Panc1 (cell line): ENCODE results near the gene HEPACAM. TPM values are rescaled to one million over a fixed set of nuclear protein-coding genes. Genes with fewer than 3 reads are reported as not detected.

Source experiments
- ATAC-seq: fragments of 200-7000 bp; cut with Tn5 transposase; 2 replicates; pipeline ENCODE4 v1.9.1; 2020; ENCODE audit warnings: mild to moderate bottlenecking, moderate library complexity
- BruUV-seq: library from RNA; stranded (reverse); fragments of 400-500 nt; replicated peaks from 2 replicates; lab custom pipeline; 2021; lab: Mats Ljungman, UMichigan
- CTCF ChIA-PET: fragments of 300-600 bp; sonication (Branson Sonifier 250); formaldehyde crosslinking; loops from one replicate; lab custom pipeline; 2022; ENCODE audit warnings: antibody characterized with exemption; lab: Charles Lee
- POLR2A ChIA-PET: fragments of 300-600 bp; sonication (Branson Sonifier 250); formaldehyde crosslinking; loops from one replicate; lab custom pipeline; 2022; ENCODE audit warnings: antibody characterized with exemption; lab: Charles Lee
- DNase-seq: peaks from one replicate; pipeline ENCODE4 v3.0.0-alpha.2; 2010; ENCODE audit warnings: low read depth, low spot score
- H3K27ac ChIP-seq: 2 replicates; pipeline ENCODE4 v1.5.1; 2011; ENCODE audit warnings: mild to moderate bottlenecking, low read length, inconsistent platforms
- H3K27me3 ChIP-seq: fragments of 200-500 bp; sonication (Bioruptor generic); 2 replicates; pipeline ENCODE4 v1.6.0; 2014; ENCODE audit warnings: low read length, inconsistent platforms; ENCODE audit not compliant: control insufficient read depth, insufficient read depth
- H3K36me3 ChIP-seq: fragments of 200-500 bp; sonication (Bioruptor generic); 2 replicates; pipeline ENCODE4 v1.5.1; 2014; ENCODE audit warnings: inconsistent platforms, mild to moderate bottlenecking, low read length, moderate library complexity; ENCODE audit not compliant: control insufficient read depth, insufficient read depth
- H3K4me1 ChIP-seq: 2 replicates; pipeline ENCODE4 v1.5.1; 2011; ENCODE audit warnings: inconsistent platforms, mild to moderate bottlenecking, low read length, moderate library complexity; ENCODE audit not compliant: control insufficient read depth, insufficient read depth
- H3K4me3 ChIP-seq, 2 experiments: 2 replicates each; pipeline ENCODE4 v1.5.1; 2011 to 2012; ENCODE audit warnings: low read depth in 2 of 2, low read length in 2 of 2, mild to moderate bottlenecking in 2 of 2, inconsistent platforms in 1 of 2, moderate library complexity in 1 of 2
- H3K9me3 ChIP-seq: fragments of 200-500 bp; sonication (Bioruptor generic); 2 replicates; pipeline ENCODE4 v1.5.1; 2014; ENCODE audit warnings: low read depth, mild to moderate bottlenecking, inconsistent platforms, low read length, moderate library complexity; ENCODE audit not compliant: control insufficient read depth, insufficient read depth
- CTCF ChIP-seq: fragments of 450-650 bp; IDR thresholded peaks from 2 replicates; pipeline ENCODE4 v1.5.1; 2017; ENCODE audit warnings: mild to moderate bottlenecking
- POLR2AphosphoS5 ChIP-seq: IDR thresholded peaks from 2 replicates; pipeline ENCODE4 v1.6.1; 2012; ENCODE audit warnings: mild to moderate bottlenecking, low read depth, low read length, moderate library complexity
- REST ChIP-seq, 2 experiments: IDR thresholded peaks; 2 replicates each; pipeline ENCODE4 v1.6.1; 2011 to 2012; ENCODE audit warnings: low read depth in 2 of 2, control low read depth in 1 of 2, low read length in 1 of 2, mild to moderate bottlenecking in 1 of 2, moderate library complexity in 1 of 2; ENCODE audit not compliant: insufficient read depth in 1 of 2
- SIN3A ChIP-seq: IDR thresholded peaks from 2 replicates; pipeline ENCODE4 v1.6.1; 2012; ENCODE audit warnings: low read depth, mild to moderate bottlenecking, low read length, moderate library complexity, borderline replicate concordance; ENCODE audit not compliant: insufficient read depth
- TCF7L2 ChIP-seq: IDR thresholded peaks from 2 replicates; pipeline ENCODE4 v1.6.1; 2011; ENCODE audit warnings: mild to moderate bottlenecking, low read depth, low read length, inconsistent platforms
- in situ Hi-C: cut with HindIII; loops from 2 replicates; pipeline ENCODE4 v1.10.0; 2016; ENCODE audit warnings: low sequenced_read_pairs, low pct_unique_long_range_greater_than_20kb
- intact Hi-C: fragments of 100-400 bp; cut with micrococcal nuclease; formaldehyde crosslinking; loops from one replicate; pipeline ENCODE4 v1.10.0; 2022; ENCODE audit not compliant: unreplicated experiment
- total RNA-seq: library from RNA; stranded (reverse); gene quantifications from one replicate; pipeline ENCODE4 v1.2.1, GENCODE V29; 2021; ENCODE audit not compliant: unreplicated experiment

Gene HEPACAM
- total RNA-seq, 1 experiment from 2014 or later = not detected

DNA sequence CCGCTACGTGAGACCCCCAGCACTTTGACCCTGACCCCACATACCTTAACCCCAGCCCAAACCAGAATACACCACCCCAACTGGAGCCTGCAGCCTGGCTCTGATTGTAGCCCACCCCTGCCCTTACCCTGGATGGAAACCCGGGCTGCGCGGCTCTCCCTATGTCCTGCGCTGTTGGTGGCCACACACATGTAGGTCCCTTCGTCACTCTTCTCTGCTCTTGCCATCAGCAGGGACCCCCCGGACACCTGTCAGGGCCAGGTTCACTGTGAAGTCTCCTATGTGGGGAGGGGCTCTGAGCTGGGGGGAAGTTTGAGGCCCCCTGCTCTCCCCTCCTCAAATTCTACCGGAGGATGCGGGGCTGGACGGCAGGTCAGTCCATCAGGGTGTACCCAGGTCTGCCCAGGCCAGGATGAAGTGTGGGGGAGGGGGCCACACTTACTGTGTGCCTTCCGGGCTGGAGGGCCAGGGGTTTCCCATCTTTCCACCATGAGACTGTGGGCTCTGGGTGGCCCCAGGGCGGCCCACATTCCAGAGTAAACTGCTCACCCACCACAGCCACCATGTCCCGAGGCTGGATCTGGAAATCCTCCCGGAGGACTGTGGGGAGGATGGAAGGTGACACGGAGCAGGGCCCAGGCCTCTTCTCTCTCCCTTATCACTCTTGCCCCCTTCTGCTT, 39.6 kb downstream of the HEPACAM start:
- no TSS peak for BruUV-seq
- DNase-seq (no peak), ATAC-seq (no peak)
- Histone ChIP-seq H3K36me3 (no peaks in the 10 kb centered on the region), H3K4me3 (no peak overlapping the region), H3K27me3 (peaks cover 4% of the 10 kb centered on the region; the same call in 1 of the 2 replicates), H3K4me1 (0 out of 2 replicates have a peak, but pooled peaks cover 3% of the 10 kb centered on the region), H3K27ac (no peak overlapping the region), H3K9me3 (no peaks in the 10 kb centered on the region)
- TF ChIP-seq TCF7L2 (no peak), REST (IDR thresholded peaks at IDR 0.05; ENCODE audit: insufficient read depth in 1 of 2, low read depth in 2 of 2, low read length in 1 of 2) (no peak), CTCF (no peak), POLR2AphosphoS5 (no peak), SIN3A (no peak)
- intact Hi-C loops (no loop called here), in situ Hi-C loops (no loop called here)
- ChIA-PET POLR2A (no interaction called here), CTCF (no interaction called here)

DNA sequence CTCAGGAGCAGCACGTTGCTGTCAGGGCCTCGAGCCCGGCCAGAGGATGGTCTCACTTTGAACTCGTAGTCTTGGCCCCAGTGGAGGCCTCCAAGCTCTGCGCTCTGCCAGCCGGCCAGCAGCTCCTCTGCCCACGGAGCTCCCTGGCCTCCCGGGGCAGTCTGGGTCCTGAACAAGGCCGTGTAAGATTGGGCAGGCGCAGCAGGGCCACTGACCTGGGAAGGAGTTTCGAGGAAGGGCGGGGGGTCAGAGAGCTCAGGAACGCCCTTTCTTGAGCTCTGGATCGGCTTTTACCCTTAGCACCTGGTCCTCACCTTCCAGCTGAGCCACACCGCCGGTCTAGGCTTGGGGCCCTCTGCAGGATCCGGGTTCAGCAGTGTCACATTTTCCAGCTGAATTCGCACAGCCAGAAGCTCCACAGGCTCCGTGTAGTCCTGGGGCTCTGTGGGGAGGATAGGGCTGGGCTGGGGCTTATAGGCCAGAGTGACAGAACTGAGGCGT, 40.3 kb downstream of the HEPACAM start:
- in situ Hi-C loops (no loop called here), intact Hi-C loops (no loop called here)
- Histone ChIP-seq H3K9me3 (no peaks in the 10 kb centered on the region), H3K27me3 (peaks cover 2% of the 10 kb centered on the region), H3K36me3 (no peaks in the 10 kb centered on the region), H3K4me1 (0 out of 2 replicates have a peak, but pooled peaks cover 3% of the 10 kb centered on the region), H3K4me3 (no peak overlapping the region), H3K27ac (no peak overlapping the region)
- no peak for DNase-seq
- TF ChIP-seq POLR2AphosphoS5 (no peak), SIN3A (no peak), CTCF (no peak), TCF7L2 (no peak), REST (IDR thresholded peaks at IDR 0.05; ENCODE audit: insufficient read depth in 1 of 2, low read depth in 2 of 2, low read length in 1 of 2) (no peak)
- ATAC-seq = no peak
- POLR2A ChIA-PET = no interaction called here
- no TSS peak for BruUV-seq
- CTCF ChIA-PET = no interaction called here
